HK-2 (cell line): ENCODE data around the gene MELTF.

Source experiments
- DNase-seq: peaks from one replicate; pipeline ENCODE4 v3.0.0-alpha.2; 2018; ENCODE audit not compliant: unreplicated experiment

The MELTF gene

GRCh38 chr3:197027151-197027895, 2.3 kb downstream of the MELTF start:
- no peak for DNase-seq

GRCh38 chr3:197026481-197026866, 3.1 kb downstream of the MELTF start:
- DNase-seq: no peak

- DNase-seq: no peak
These were observed 3.7 kb downstream of the MELTF start for GRCh38 chr3:197025736-197026480.

GRCh38 chr3:197024881-197025735, 4.5 kb downstream of the MELTF start:
- no peak for DNase-seq

- no peak for DNase-seq
These were observed 5.5 kb downstream of the MELTF start for GRCh38 chr3:197023998-197024651.

GRCh38 chr3:197023241-197023997, 6.2 kb downstream of the MELTF start:
- peak; percentile 75 for DNase-seq

GRCh38 chr3:197022405-197023231, 7.0 kb downstream of the MELTF start:
- DNase-seq: no peak

- DNase-seq: no peak
These were observed 7.8 kb downstream of the MELTF start for GRCh38 chr3:197021729-197022404.

GRCh38 chr3:197021231-197021630, 8.4 kb downstream of the MELTF start:
- DNase-seq: peak; percentile 26

- no peak for DNase-seq
These were observed 10.1 kb downstream of the MELTF start for GRCh38 chr3:197019535-197019934.

- DNase-seq: no peak
These were observed 10.6 kb downstream of the MELTF start for GRCh38 chr3:197019021-197019420.

- DNase-seq: no peak
These were observed 12.6 kb downstream of the MELTF start for GRCh38 chr3:197017003-197017402.

GRCh38 chr3:197015790-197016736, 13.6 kb downstream of the MELTF start:
- no peak for DNase-seq

- no peak for DNase-seq
These were observed 14.6 kb downstream of the MELTF start for GRCh38 chr3:197014942-197015575.

GRCh38 chr3:197014024-197014423, 15.6 kb downstream of the MELTF start:
- DNase-seq: no peak

GRCh38 chr3:197012540-197012883, 17.1 kb downstream of the MELTF start:
- DNase-seq: no peak

- DNase-seq: no peak
These were observed 17.7 kb downstream of the MELTF start for GRCh38 chr3:197011780-197012539.
